Measurements from ENCODE around the gene BRF1.

- TF ChIP-seq CTCF (IDR thresholded peaks at IDR 0.05; ENCODE audit: insufficient read depth, low read length, poor library complexity, severe bottlenecking) (no peak), EZH2phosphoT487 (conservative IDR thresholded peaks at IDR 0.05; ENCODE audit: low read length) (no peak)
Observed at GRCh38 chr14:105214324-105214915, 86.4 kb downstream of the BRF1 start.

All from SU-DHL-6 (cell line).